Measurements from ENCODE around the gene UPK2.

Gene UPK2

DNA sequence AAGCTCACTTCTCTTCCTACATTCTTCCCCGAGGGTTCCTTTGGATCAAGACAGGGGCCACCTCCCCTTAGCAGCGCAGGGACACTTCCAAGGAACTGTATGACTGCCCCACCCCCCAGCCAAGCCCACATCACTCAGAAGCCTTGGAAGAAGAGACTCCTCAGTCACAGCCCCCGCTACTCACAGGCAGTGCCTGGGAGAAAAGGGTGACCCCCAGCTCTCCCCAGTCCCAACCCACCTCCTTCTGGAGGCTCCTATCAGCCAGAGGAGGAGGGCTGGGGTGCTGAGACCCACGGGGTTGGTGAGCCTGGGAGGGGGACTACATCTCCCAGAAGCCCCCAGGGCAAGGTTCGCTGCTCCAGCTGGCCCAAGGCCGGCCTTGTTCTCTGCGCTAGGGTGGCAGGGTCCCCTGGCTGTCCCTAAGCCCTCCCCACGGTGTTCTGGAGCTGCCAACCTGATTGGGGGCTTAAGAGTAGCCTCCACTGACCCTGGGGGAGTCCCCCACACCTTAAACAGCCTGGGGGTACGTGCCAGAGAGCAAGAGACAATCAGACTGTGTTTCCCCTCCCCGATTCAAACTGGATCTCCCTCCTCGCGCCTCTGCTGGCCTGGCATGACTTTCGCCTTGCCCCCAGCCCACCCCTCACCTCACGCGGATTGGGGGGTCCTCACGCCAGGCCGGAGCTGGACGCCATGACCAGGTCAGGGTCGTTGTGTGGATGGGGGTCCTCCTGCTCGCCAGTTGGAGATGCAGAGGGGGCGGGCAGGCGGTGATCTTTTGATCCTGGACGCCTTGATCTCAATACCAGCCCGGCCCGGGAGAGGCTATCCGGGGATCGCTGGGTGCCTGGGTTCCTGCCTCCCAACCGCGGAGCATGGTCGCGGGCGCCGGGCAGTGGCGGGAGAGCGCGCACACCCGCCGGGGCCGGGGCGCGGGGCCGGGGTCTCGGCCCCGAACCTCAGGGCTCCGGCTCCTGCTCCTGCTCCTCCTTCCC, 31.2 kb upstream of the UPK2 start:
- Histone ChIP-seq H3K4me3 (ENCODE audit: low read depth in 1 of 2, low read length in 1 of 2) (peak overlapping the region; percentile 73 to 76), H3K4me1 (ENCODE audit: control insufficient read depth in 1 of 2, insufficient read depth in 1 of 2, low read depth in 1 of 2, low read length in 1 of 2) (peaks cover 73 to 77% of the 10 kb centered on the region in 2 experiments), H3K36me3 (no peaks in the 10 kb centered on the region), H3K9me3 (no peaks in the 10 kb centered on the region), H3K27me3 (peaks cover 6% of the 10 kb centered on the region), H3K27ac (peak overlapping the region; percentile 66)
- TF ChIP-seq, protein P1, sequence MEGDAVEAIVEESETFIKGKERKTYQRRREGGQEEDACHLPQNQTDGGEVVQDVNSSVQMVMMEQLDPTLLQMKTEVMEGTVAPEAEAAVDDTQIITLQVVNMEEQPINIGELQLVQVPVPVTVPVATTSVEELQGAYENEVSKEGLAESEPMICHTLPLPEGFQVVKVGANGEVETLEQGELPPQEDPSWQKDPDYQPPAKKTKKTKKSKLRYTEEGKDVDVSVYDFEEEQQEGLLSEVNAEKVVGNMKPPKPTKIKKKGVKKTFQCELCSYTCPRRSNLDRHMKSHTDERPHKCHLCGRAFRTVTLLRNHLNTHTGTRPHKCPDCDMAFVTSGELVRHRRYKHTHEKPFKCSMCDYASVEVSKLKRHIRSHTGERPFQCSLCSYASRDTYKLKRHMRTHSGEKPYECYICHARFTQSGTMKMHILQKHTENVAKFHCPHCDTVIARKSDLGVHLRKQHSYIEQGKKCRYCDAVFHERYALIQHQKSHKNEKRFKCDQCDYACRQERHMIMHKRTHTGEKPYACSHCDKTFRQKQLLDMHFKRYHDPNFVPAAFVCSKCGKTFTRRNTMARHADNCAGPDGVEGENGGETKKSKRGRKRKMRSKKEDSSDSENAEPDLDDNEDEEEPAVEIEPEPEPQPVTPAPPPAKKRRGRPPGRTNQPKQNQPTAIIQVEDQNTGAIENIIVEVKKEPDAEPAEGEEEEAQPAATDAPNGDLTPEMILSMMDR (IDR thresholded peaks at IDR 0.05): no peak

DNA sequence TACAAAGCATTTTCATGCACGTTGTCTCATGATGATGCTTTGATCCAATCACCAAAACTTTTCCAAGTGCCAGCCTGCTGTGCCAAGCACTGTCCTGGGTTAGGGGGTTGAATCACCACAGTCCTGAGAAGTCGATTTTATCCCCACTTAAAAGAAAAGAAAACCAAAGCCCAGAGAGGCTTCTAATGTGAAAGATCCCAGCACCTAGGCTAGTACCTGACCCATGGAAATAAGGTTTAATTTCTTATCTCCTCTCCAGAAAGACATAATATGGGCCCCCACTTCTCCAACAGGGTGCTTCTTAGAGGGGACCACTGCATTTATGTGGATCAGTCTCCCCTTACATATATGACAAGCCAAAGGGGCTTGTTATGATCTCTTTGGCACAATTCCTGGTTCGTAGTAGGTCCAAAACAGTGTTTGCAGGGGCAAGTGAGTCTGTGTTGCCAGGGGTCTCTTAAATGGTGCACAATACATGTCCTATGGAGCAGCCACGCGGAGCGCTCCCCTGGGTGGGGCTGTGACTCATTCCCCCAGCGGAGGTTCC, 28.5 kb upstream of the UPK2 start:
- no peaks in the 10 kb centered on the region for H3K36me3 ChIP-seq
- TF ChIP-seq, protein P1 (IDR thresholded peaks at IDR 0.05): no peak
- peak overlapping the region in 1 of 2 experiments; percentile 67 for H3K4me3 ChIP-seq (ENCODE audit: low read depth in 1 of 2, low read length in 1 of 2)
- peaks cover 64 to 66% of the 10 kb centered on the region in 2 experiments for H3K4me1 ChIP-seq (ENCODE audit: control insufficient read depth in 1 of 2, insufficient read depth in 1 of 2, low read depth in 1 of 2, low read length in 1 of 2)
- peak overlapping the region; percentile 84 for H3K27ac ChIP-seq
- no peaks in the 10 kb centered on the region for H3K9me3 ChIP-seq
- no peaks in the 10 kb centered on the region for H3K27me3 ChIP-seq

DNA sequence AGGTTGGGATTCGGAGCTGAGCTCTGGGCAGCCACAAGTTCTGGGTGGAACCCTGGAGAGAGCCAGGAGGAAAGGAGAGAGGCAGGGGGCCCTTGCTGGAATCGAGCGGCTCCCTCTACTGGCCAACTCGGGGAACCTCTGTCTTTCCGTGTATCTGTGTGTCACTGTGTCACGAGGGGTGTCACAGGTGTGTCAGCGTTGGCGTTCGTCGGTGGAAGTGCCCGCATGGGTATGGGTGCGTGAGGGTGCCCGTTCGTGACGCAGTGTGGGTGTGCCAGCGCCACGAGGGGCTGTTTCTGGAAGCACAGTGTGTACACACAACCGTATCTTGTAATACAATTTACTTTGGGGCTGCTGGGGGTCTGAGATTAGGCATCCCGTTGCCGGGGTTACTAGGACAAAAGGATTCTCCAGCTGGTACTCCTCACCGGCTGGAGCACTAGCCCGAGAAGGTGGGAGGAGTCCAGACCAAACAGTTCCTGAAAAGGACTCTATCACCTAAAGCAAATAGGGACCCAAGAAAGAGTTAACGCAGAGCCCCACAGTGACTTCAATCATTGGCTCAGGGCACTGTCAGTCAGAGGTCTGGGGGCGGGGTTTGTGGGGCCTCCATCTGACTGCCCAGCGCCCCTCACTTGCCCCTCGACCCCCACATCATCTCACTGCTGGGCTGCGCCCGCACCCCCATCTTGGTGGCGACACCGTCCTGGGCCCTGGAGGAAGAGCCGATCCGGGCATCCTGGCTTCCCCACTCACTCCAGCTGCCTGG, 27.8 kb upstream of the UPK2 start:
- H3K9me3 ChIP-seq: no peaks in the 10 kb centered on the region
- peaks cover 59 to 62% of the 10 kb centered on the region in 2 experiments for H3K4me1 ChIP-seq (ENCODE audit: control insufficient read depth in 1 of 2, insufficient read depth in 1 of 2, low read depth in 1 of 2, low read length in 1 of 2)
- H3K27ac ChIP-seq: peak overlapping the region; percentile 84
- H3K4me3 ChIP-seq (ENCODE audit: low read depth in 1 of 2, low read length in 1 of 2): peak overlapping the region; percentile 67 to 84
- no peaks in the 10 kb centered on the region for H3K36me3 ChIP-seq
- H3K27me3 ChIP-seq: no peaks in the 10 kb centered on the region
- TF ChIP-seq, protein P1 (IDR thresholded peaks at IDR 0.05): peak; percentile 97

DNA sequence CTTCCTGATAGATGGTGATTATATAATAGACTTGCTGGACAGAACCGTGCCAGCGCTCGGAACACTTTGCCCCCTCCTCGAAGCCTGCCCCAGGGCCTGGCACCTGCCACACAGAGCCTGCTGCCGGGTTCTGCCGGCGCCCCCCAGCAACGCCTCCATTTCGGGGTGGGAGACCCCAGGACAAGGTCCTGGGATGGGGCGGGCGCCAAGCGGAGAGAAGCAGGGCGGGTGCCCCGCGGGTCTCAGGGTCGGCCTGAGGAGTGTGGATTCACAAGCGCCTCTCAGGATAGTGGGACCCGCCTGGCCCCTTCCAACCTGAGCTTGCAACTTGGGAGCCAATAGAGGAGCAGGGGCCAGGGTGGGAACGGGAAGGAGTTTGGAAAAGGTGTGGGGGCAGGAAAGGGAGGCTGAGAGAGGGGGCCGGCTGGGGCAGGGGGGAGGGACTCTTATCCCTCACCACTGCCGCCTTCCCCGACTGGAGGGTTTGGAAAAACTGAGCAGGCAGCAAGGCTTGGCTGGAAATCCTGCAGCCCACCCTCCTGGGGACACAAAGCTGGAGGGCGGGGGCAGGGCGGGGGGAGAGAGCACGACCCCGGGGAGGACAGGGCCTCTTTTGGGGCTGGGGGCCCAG, 27.1 kb upstream of the UPK2 start:
- peaks cover 52 to 55% of the 10 kb centered on the region in 2 experiments for H3K4me1 ChIP-seq (ENCODE audit: control insufficient read depth in 1 of 2, insufficient read depth in 1 of 2, low read depth in 1 of 2, low read length in 1 of 2)
- H3K27me3 ChIP-seq: no peaks in the 10 kb centered on the region
- peak overlapping the region; percentile 84 for H3K27ac ChIP-seq
- H3K9me3 ChIP-seq: no peaks in the 10 kb centered on the region
- peak overlapping the region; percentile 67 to 84 for H3K4me3 ChIP-seq (ENCODE audit: low read depth in 1 of 2, low read length in 1 of 2)
- H3K36me3 ChIP-seq: no peaks in the 10 kb centered on the region
- TF ChIP-seq, protein P1 (IDR thresholded peaks at IDR 0.05): no peak

DNA sequence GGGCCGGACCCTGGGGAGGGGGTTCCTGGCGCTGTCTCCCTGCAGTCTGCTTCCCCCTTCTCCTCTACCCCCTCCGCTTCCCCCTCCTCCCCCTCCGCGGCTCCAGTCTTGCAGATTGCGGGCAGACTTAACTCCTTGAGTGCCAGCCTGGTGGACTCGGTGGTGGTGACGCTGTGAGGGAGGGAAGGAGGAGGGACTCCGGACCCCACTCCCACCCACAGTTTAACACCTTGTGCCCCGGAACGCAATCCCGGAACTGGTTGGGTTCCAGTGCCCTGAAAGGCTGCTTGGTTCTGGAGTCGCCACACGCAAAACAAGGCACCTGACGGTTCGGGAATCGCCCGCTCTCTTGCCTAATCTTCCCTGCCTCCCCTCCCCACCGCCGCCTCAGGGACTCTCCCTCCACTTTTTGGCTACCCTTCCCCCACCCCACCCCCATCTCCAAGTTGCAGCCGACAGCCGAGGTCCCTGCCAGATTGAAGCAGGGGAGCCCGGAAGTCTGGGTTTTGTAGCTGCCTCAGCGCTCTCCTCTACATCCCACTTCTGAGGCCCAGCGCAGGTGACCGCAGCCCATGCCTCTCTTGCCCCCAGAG, 26.5 kb upstream of the UPK2 start:
- H3K9me3 ChIP-seq: no peaks in the 10 kb centered on the region
- no peaks in the 10 kb centered on the region for H3K27me3 ChIP-seq
- peaks cover 46 to 49% of the 10 kb centered on the region in 2 experiments for H3K4me1 ChIP-seq (ENCODE audit: control insufficient read depth in 1 of 2, insufficient read depth in 1 of 2, low read depth in 1 of 2, low read length in 1 of 2)
- H3K36me3 ChIP-seq: no peaks in the 10 kb centered on the region
- TF ChIP-seq, protein P1 (IDR thresholded peaks at IDR 0.05): no peak
- H3K4me3 ChIP-seq (ENCODE audit: low read depth in 1 of 2, low read length in 1 of 2): peak overlapping the region; percentile 67 to 84
- H3K27ac ChIP-seq: peak overlapping the region; percentile 84
